GM21737 (cell line): ENCODE results near the gene RHBDL1.
"Not testable (repeated sequence)": the region's sequence is repeated elsewhere in the genome, so short reads cannot be mapped to it uniquely, and the experiment has no call there.

Experiments used
- ATAC-seq: cut with Tn5 transposase; IDR thresholded peaks from one replicate; pipeline ENCODE4 v1.9.1; 2021; ENCODE audit warnings: mild to moderate bottlenecking, moderate library complexity; ENCODE audit not compliant: unreplicated experiment

RHBDL1 gene

GRCh38 chr16:704552-705380 lies 29.3 kb downstream of the RHBDL1 start:
- no peak for ATAC-seq

DNA sequence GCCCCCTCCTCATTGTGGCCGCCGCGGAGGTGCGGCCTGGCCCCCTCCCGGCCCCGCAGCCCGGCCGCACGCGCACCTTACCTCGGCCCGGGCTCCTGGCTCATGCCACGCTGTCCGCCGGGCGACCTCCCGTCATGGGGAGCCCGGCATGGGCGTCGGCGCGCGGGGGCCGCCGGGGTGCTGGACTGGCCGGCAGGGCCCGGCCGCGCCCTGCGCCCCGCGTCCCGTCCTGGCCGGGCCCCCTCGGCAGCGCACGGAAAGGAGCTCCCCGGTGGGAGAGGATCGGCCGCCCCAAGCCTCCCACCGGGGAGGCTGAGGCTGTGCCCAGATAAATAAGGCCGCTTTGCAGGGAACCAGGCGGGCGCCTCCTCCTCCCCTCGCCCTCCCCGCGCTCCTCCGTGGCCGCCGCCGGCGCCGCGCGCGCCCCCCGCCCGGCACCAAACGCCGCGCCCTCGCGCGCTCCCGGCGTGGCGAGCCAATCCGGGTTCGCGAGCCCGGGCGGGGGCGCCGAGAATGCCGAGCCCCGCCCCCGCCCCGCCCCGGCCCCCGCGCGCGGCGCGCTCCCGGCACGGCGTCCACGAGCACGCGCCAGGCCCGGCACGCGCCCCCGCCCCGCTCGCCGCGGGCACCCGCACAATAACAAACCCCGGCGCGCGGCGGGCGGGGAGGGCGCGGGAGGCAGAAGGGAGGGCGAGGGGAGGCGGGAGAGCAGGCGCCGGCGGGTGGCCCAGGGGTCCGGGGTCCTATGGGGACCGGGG lies 30.1 kb downstream of the RHBDL1 start, which contains the start of gene FBXL16:
FBXL16 (minus strand) TSS at position 371 of the 758 bp plus-strand sequence. CDS start 8,396 bp downstream, outside the sequence.
- ATAC-seq, result no peak

- no peak for ATAC-seq
Observed at GRCh38 chr16:706189-707061, 31.0 kb downstream of the RHBDL1 start.

- no peak for ATAC-seq
Observed at GRCh38 chr16:707062-707538, 31.6 kb downstream of the RHBDL1 start.

- ATAC-seq, result no peak
Observed at GRCh38 chr16:708019-708418, 32.5 kb downstream of the RHBDL1 start.

- ATAC-seq, result no peak
Observed at GRCh38 chr16:708959-709358, 33.5 kb downstream of the RHBDL1 start.

GRCh38 chr16:709566-710499 lies 34.4 kb downstream of the RHBDL1 start:
- no peak for ATAC-seq

- ATAC-seq, result no peak
Observed at GRCh38 chr16:710500-711075, 35.1 kb downstream of the RHBDL1 start.

DNA sequence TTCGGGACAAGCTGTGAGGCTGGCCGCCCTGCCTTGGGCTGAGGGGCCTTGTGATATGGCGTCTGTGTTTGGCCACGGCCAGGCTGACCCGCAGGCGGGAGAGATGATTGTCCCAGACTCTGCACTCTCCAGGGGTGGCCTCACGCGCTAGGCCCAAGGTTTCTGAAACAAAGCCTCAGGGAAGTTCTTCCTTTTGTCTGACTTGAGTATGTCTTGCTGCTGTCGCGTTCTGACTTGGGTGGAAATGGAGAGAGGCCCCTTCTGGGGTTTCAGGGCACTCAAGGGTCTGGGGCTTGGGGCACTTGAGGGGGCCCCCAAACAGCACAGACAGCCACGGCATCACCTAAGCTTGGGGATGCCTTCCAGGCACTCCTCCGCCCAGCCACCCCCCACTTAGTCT lies 35.6 kb downstream of the RHBDL1 start:
- ATAC-seq, result no peak

- no peak for ATAC-seq
Observed at GRCh38 chr16:711548-712320, 36.3 kb downstream of the RHBDL1 start.

GRCh38 chr16:712740-713250 lies 37.3 kb downstream of the RHBDL1 start:
- not testable (repeated sequence) for ATAC-seq

DNA sequence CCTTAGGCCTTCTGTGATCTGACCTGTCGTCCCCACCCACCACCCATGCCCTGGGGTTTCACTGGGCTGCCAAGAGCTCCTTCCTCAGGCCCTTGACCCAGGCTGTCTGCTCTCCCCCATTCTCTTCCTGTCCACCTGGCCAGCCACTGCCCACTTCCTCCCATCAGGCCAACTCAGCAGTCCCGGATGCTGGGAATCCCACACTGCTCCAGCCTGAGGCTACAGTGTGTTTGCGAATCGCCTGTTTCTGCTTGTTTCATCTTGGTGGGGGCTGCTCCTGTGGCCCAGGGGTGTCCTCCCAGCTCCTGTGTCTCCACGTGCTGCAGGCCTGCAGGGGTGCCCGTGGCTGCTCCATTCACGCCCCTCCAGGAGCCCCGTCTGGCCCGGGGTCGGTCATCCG lies 38.6 kb downstream of the RHBDL1 start:
- no peak for ATAC-seq

- ATAC-seq, result peak; percentile 66
Observed at GRCh38 chr16:714558-715476, 39.3 kb downstream of the RHBDL1 start, which contains the start of gene METRN. Gene METRN (plus strand): TSS chr16:715118. CDS start chr16:715290, 172 bp downstream.

- ATAC-seq, result no peak
Observed at GRCh38 chr16:715477-716199, 40.2 kb downstream of the RHBDL1 start.

DNA sequence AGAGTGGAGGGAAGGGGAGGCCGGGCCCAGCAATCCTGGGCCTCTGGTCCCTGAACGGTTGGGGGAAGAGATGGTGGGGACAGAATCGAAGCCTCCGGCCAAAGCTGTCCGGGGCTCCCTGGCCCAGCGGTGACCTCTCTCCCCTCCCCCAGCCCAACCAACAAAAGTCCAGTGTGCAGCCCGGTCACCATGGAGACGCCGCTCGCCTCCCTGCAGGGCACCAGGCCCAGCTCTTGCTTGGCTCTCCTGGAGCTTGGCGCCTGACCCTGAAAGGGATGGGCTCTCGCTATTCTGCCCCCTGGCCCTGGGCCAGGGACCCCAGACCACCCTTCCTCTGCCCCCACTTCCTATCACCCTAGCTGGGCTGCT lies 40.7 kb downstream of the RHBDL1 start:
- ATAC-seq, result no peak

DNA sequence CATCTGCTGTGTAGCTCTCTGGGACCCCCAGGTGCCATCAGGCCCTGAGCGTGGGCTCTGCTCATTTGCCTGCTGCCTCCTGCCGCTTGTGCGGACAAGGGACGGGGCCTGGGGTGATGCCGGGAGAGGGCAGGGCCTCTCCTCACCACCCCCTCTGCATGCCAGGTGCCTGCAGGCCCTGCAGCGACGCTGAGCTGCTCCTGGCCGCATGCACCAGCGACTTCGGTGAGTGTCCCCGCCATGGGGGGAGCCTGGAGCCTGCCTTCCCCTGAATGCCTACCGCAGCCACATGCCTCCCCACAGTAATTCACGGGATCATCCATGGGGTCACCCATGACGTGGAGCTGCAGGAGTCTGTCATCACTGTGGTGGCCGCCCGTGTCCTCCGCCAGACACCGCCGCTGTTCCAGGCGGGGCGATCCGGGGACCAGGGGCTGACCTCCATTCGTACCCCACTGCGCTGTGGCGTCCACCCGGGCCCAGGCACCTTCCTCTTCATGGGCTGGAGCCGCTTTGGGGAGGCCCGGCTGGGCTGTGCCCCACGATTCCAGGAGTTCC lies 41.4 kb downstream of the RHBDL1 start:
- no peak for ATAC-seq
